Measurements from ENCODE around the gene ANKS1A. TPM values are rescaled to one million over a fixed set of nuclear protein-coding genes. Genes with fewer than 3 reads are reported as not detected.

ANKS1A gene
- total and polyA plus RNA-seq, 2 of the 4 experiments (the other 2 are of a cell fraction): 7.2 to 7.5 TPM

DNA sequence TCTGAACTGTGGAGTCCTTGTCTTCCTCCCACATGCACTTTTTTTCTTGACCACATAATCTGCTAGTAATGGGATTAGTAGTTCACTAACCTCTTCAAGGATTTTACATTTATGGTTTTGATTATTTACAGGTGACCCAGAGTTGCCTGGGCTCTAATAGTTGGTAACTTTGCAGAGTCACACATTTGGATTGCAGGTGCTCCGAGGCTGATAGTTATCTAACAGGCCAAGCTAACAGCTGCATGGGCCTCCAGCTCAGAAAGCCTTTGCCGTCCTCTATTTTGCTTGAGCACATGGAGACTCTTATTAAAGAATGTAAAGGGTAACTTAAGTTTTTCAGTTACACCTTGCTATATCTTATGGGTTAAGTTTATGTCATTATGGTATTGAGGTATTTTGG is 95.4 kb downstream of the ANKS1A start:
- H3K27me3 ChIP-seq (ENCODE audit: control insufficient read depth, insufficient read depth, low read length): no peaks in the 10 kb centered on the region
- 0 out of 4 replicates have a peak, but pooled peaks cover 0 to 5% of the 10 kb centered on the region in 2 experiments for H3K79me1 ChIP-seq (ENCODE audit: low read depth in 1 of 2, low read length in 2 of 2)
- no peak overlapping the region for H3K23ac ChIP-seq (ENCODE audit: low read depth, low read length)
- H2BK5ac ChIP-seq (ENCODE audit: low read depth, low read length, poor library complexity, severe bottlenecking): no peak overlapping the region
- in situ Hi-C loops (cut with MboI; ENCODE audit: low sequenced_read_pairs) (loop anchor here (10.0 kb wide), 1 partner anchor 220 kb away; no protein-coding TSS in a partner anchor), intact Hi-C loops (cut with micrococcal nuclease) (no loop called here), dilution Hi-C loops (cut with HindIII; ENCODE audit: low sequenced_read_pairs, unreplicated experiment) (no loop called here)
- peaks cover 8% of the 10 kb centered on the region for H3K4me1 ChIP-seq (ENCODE audit: control insufficient read depth, insufficient read depth, low read length)
- no peak for ATAC-seq (ENCODE audit: low read depth)
- H2BK120ac ChIP-seq (ENCODE audit: low read depth, low read length): no peak overlapping the region
- H4K20me1 ChIP-seq (ENCODE audit: insufficient read depth, low read length): no peaks in the 10 kb centered on the region; the same call in 1 of the 2 replicates
- no peak overlapping the region for H3K4ac ChIP-seq (ENCODE audit: low read depth, low read length)
- no peak overlapping the region for H4K5ac ChIP-seq (ENCODE audit: low read depth, low read length)
- BruUV-seq (replicated peaks): no TSS peak
- no peak overlapping the region for H3K14ac ChIP-seq (replicated peaks; ENCODE audit: low read depth, low read length)
- peaks cover 13% of the 10 kb centered on the region for H3K9me1 ChIP-seq (ENCODE audit: insufficient read depth, low read length)
- no peak overlapping the region for H2AFZ ChIP-seq (replicated peaks; ENCODE audit: low read length, poor library complexity)
- TF ChIP-seq NFE2L2 (IDR thresholded peaks at IDR 0.05; ENCODE audit: low read depth, low read length) (no peak), FOS (IDR thresholded peaks at IDR 0.05; ENCODE audit: low read depth, low read length) (no peak), RCOR1 (IDR thresholded peaks at IDR 0.05; ENCODE audit: insufficient replicate concordance, low read length) (no peak), RAD21 (IDR thresholded peaks at IDR 0.05; ENCODE audit: low read length) (no peak), MAFK (IDR thresholded peaks at IDR 0.05; ENCODE audit: low read depth, low read length) (no peak), MAZ (IDR thresholded peaks at IDR 0.05; ENCODE audit: borderline replicate concordance, low read depth, low read length) (no peak), CEBPB (IDR thresholded peaks at IDR 0.05; ENCODE audit: low read depth, low read length) (no peak), CHD1 (IDR thresholded peaks at IDR 0.05; ENCODE audit: low read depth, low read length) (no peak), POLR2A (IDR thresholded peaks at IDR 0.05; ENCODE audit: low read depth, low read length) (no peak), RFX5 (IDR thresholded peaks at IDR 0.05; ENCODE audit: low read depth, low read length) (no peak), SMC3 (IDR thresholded peaks at IDR 0.05; ENCODE audit: low read depth, low read length) (no peak), BHLHE40 (IDR thresholded peaks at IDR 0.05; ENCODE audit: low read depth, low read length) (no peak), MXI1 (IDR thresholded peaks at IDR 0.05; ENCODE audit: borderline replicate concordance, low read depth, low read length) (no peak)
- TF ChIP-seq, protein P1, sequence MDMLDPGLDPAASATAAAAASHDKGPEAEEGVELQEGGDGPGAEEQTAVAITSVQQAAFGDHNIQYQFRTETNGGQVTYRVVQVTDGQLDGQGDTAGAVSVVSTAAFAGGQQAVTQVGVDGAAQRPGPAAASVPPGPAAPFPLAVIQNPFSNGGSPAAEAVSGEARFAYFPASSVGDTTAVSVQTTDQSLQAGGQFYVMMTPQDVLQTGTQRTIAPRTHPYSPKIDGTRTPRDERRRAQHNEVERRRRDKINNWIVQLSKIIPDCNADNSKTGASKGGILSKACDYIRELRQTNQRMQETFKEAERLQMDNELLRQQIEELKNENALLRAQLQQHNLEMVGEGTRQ (IDR thresholded peaks at IDR 0.05; ENCODE audit: low read depth, low read length): no peak
- TF ChIP-seq, protein P2, sequence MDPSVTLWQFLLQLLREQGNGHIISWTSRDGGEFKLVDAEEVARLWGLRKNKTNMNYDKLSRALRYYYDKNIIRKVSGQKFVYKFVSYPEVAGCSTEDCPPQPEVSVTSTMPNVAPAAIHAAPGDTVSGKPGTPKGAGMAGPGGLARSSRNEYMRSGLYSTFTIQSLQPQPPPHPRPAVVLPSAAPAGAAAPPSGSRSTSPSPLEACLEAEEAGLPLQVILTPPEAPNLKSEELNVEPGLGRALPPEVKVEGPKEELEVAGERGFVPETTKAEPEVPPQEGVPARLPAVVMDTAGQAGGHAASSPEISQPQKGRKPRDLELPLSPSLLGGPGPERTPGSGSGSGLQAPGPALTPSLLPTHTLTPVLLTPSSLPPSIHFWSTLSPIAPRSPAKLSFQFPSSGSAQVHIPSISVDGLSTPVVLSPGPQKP (IDR thresholded peaks at IDR 0.05; ENCODE audit: borderline replicate concordance, low read depth, low read length): no peak
- TF ChIP-seq, protein P3, sequence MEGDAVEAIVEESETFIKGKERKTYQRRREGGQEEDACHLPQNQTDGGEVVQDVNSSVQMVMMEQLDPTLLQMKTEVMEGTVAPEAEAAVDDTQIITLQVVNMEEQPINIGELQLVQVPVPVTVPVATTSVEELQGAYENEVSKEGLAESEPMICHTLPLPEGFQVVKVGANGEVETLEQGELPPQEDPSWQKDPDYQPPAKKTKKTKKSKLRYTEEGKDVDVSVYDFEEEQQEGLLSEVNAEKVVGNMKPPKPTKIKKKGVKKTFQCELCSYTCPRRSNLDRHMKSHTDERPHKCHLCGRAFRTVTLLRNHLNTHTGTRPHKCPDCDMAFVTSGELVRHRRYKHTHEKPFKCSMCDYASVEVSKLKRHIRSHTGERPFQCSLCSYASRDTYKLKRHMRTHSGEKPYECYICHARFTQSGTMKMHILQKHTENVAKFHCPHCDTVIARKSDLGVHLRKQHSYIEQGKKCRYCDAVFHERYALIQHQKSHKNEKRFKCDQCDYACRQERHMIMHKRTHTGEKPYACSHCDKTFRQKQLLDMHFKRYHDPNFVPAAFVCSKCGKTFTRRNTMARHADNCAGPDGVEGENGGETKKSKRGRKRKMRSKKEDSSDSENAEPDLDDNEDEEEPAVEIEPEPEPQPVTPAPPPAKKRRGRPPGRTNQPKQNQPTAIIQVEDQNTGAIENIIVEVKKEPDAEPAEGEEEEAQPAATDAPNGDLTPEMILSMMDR (conservative IDR thresholded peaks at IDR 0.05; ENCODE audit: low read depth, low read length): no peak
- no peak overlapping the region for H2AK5ac ChIP-seq (ENCODE audit: low read depth, low read length)
- WGBS, 2 experiments (ENCODE audit: extremely low coverage in 2 of 2, insufficient read length in 1 of 2): 100% methylated on average over 1 of the region's 2 CpGs; no CpG with 5 or more reads in 1 of the 2 experiments
- no peak overlapping the region for H3K56ac ChIP-seq (ENCODE audit: extremely low read depth, insufficient read depth, low read length)
- ChIA-PET CTCF (interaction anchor here (1.5 kb wide), 1 partner anchor 155 kb away, joined by 5 read pairs; no protein-coding TSS in a partner anchor), POLR2A (ENCODE audit: unreplicated experiment) (no interaction called here)
- H3K27ac ChIP-seq (ENCODE audit: insufficient read depth, low read length): no peak overlapping the region
- no peak overlapping the region for H4K91ac ChIP-seq (ENCODE audit: insufficient read depth, low read depth, low read length)
- DNase-seq: no peak
- H2BK20ac ChIP-seq (ENCODE audit: low read depth, low read length): no peak overlapping the region
- no peak overlapping the region for H2AK9ac ChIP-seq (replicated peaks; ENCODE audit: low read depth, low read length, poor library complexity)
- H2BK15ac ChIP-seq (ENCODE audit: low read depth, low read length): no peak overlapping the region
- no peak overlapping the region for H3K18ac ChIP-seq (ENCODE audit: low read depth, low read length)
- H3K4me2 ChIP-seq (ENCODE audit: low read depth, low read length): no peak overlapping the region
- no peaks in the 10 kb centered on the region for H3K9me3 ChIP-seq (ENCODE audit: control insufficient read depth, insufficient read depth, low read length)
- H3K4me3 ChIP-seq (ENCODE audit: insufficient read depth, low read depth, low read length): no peak overlapping the region
- H3K36me3 ChIP-seq (ENCODE audit: control insufficient read depth, insufficient read depth, low read length): 0 out of 2 replicates have a peak, but pooled peaks cover 4% of the 10 kb centered on the region
- no peak overlapping the region for H4K8ac ChIP-seq (ENCODE audit: low read depth in 2 of 2, low read length in 2 of 2)
- H3K9ac ChIP-seq (ENCODE audit: low read depth, low read length): no peak overlapping the region

Data from IMR-90 (cell line).